GM18498 (cell line): ENCODE results near the gene GDF2.

Experiments used
- ATAC-seq: cut with Tn5 transposase; IDR thresholded peaks from one replicate; pipeline ENCODE4 v1.9.1; 2021; ENCODE audit warnings: mild to moderate bottlenecking, moderate library complexity; ENCODE audit not compliant: unreplicated experiment

Gene GDF2

DNA sequence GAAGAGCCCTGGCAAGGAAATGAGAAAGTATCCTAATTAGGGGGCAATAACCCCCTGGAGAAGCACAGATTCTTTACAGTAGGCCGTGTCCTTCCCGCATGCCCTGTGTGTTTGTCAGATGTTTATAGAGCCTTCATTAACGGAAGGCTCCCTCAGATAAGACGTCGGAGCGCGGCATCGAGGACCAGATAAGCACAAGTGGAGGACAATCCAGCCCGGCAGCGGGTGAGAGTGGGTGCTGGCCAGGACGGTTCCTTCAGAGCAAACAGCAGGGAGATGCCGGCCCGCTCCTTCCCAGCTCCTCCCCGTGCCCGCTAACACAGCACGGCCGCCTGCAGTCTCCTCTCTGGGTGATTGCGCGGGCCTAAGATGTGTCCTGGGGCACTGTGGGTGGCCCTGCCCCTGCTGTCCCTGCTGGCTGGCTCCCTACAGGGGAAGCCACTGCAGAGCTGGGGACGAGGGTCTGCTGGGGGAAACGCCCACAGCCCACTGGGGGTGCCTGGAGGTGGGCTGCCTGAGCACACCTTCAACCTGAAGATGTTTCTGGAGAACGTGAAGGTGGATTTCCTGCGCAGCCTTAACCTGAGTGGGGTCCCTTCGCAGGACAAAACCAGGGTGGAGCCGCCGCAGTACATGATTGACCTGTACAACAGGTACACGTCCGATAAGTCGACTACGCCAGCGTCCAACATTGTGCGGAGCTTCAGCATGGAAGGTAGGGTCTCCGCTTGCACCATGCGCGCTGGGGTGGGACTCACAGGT, at the start of gene GDF2:
Gene GDF2 (plus strand): TSS at position 155 of the 762 bp plus-strand sequence. CDS start 215 bp downstream, at position 370.
- no peak for ATAC-seq

DNA sequence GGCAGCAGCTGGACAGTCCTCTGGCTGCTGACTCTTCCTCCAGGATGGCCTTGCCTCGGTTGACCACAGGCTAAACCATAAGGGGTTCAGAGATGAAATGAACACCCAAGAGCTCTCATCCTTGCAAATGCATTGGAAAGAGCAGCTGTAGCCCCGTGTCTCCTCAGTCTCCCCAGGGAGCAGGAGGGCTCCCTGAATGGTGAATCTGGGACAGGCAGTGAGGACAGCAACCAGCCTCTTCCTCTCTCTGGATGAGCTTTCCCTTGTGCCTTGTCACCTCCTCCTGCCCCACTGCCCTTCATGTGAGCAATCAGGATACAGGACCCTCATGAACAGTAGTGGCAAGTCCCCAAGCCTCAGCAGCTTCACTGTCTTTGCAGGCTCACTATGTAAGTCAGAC, 46.2 kb upstream of the GDF2 start:
- ATAC-seq: no peak

DNA sequence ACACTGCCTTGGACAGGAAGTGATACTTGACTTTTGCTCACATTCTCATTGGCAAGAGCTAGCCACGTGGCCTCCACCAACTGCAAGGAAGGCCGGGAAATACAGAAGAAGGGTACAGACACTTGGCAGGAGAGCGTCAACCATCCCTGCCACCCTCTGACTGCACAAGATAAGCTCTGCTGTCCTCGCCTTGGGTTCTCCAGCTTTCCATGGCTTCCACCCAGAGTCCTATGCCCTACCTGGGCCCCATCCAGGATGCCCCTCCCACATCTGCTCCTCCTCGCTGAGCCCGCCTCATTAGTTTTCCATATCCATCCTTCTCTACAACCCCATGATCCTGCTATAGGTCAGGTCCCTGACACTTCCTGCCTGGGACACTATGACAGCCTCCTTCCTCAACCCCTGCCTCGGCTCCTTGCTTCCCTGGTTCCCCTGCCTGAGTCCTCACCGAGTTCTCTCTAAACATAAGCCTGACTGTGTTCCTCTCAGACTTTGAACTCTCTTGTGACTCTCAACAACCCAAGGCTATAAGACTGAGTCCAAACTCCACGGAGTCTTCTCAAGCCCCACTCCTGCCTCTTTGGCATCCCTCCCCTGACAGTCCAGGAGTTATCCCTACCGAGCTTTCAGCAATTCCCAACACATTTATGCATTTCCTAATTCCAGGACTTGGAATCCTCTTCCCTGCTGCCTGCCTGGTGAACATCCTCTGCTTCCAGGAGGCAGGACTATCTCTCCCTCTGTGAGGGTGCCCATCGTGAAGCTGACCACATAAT, 45.5 kb upstream of the GDF2 start:
- no peak for ATAC-seq

DNA sequence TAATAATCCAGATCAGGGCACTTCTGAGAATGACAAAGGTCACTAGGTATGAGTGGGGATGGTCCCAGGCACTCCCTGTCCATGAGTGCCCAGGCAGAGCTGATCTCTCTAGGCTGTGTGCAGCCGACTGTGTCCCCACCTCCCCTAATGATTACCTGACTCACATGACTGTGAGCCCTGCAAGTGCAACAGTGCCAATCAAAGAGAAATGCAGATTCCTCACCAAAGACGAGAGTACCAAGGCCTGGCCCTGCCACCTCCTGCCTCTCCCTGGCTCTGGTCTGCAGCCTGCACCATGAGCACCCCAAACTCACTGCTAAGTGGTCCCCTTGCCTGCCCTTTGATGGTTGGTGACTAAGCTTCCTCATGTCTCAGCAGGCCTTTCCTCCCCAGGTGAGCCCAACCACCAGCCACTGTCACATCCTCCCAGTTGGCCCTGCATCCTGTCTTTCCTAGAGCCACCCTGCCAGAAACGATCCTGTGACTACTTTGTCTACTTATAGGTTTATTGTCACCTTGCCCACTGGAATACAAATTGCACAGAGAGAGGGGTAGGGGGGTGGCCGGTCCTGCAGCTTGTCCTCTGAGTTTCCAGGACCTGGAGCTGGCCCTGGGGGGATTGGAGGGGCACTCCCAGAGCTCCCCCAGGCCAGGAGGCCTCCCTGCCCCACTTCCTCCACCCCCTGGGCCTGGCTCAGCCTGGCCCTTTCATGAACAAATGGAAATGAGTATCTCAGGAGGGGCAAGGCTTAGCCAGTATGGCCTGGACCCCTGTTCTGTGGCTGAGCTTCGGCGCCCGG, 44.7 kb upstream of the GDF2 start:
- ATAC-seq: no peak

DNA sequence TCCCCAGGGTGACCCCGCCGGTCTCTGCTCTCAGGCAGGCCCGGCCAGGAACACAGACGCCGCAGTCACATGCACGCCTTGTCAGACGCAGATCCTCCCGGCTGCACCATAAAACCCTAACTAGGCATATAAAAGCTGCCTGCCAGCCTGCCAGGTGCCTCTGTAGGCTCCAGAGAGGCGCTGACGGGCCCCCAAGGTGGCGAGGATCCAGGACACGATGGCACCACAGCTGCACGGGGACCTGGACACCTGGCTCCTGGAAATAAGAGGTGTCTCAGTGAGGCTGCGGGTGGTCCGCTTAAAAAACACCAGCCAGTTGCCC, 44.1 kb upstream of the GDF2 start:
- no peak for ATAC-seq

DNA sequence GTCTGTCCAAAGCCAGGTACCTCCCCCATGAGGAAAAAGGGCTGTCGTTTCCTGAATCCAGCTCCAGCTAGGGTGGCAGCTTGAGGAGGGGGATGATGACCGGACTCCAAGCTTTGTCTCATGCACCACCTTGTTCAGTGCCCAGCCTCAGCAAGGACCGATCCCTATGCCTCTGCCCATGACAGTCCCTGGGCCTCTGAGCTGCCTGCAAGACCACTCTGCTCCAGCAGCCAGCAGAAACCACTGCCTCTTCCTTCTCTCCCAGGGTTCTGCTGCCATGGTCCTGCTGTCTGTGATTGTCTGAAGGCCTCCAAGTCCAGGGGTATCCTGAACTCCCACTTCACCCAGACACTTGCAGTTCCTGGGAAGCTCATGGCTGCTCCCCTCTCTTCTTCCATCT, 43.5 kb upstream of the GDF2 start:
- no peak for ATAC-seq

DNA sequence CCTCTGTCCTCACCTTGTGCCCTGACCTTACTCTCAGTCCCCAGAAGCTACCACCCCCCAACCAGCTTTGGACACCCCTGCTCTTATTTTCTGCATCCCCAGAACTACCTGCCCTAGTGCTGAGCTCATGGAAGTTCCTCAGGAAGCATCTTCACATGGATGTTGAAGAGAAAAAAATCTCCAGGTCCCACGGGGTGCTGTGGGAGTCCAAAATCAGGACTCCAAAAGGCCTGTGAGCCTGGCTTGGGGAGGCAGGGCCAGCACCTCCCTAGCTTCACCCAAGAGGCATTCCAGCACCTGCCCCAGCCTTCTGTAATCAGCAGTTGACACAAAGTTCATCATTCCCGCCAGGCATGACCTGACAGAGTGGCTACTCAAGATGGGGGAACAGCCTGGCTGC, 43.0 kb upstream of the GDF2 start:
- ATAC-seq: no peak

DNA sequence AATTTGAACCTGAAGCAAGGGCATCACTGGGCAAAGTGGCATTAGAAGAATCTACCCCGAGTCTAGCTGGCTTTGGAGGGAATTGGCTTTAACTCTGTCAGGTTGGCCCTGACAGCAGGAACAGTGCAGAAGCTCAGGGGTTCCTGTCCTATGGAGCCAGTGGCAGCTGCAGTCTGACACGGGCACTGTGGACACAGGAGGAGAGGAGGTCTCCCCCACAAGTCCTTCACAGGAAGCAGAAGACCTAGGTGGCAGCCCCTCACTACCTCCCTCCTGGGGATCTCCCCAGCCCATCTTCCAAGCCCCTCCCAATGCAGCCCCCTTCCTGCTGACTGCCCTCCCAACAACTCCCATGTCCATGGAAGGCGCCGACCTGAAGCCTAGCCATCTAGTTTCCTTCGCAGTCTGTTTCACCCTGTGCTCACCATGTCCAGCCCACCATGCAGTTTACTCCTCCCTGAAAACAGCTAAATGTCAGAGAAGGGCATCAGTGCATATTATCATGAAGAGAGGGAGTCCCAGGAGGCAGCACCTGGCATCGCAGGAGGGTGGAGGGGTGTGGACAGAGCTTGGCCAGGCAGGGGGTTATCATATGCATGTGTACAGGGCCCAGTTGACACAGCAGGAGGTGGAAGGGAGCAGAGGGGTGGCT, 40.1 kb upstream of the GDF2 start:
- ATAC-seq: no peak

DNA sequence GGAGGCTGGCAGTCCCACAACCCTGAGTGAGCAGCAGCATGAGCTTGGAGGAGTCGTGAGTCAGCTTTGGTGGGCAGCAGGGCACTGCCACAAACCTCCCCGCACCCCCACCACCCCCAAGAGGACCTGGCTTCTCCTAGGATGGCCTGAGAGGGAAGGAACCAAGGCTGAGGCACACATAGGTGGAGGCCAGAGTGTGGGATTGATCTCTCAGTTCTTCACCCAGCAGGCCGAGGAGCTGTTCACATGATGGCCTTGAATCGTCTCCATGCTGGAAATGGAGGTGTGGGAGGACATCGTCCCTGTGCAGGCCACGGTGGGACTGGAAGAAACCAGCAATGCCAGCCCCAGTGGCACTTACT, 39.6 kb upstream of the GDF2 start:
- no peak for ATAC-seq

DNA sequence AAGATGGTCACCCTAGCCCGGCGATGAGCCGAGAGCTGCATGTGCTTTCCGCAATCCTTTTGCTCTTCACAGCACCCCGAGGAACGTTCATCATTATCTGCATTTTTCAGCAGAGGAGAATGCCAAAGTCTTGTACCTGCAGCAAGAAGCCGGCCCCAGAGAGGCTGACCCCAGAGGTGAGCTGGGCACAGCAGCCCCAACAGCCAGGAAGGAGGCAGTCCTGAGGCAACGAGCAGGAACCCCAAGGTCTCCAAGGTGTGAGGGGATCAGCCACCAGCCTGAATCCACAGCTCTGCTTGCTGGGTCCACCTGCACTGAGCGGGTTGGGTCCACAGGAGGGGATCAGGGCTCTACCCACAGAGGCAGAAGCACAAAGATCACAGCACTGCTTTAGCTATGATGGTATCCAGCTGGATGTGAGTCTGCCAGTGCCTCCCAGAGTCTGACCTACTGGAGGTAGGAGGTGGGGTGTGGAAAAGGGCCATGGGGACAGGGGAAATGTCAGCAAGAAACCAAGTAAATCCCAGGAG, 39.1 kb upstream of the GDF2 start:
- ATAC-seq: no peak

DNA sequence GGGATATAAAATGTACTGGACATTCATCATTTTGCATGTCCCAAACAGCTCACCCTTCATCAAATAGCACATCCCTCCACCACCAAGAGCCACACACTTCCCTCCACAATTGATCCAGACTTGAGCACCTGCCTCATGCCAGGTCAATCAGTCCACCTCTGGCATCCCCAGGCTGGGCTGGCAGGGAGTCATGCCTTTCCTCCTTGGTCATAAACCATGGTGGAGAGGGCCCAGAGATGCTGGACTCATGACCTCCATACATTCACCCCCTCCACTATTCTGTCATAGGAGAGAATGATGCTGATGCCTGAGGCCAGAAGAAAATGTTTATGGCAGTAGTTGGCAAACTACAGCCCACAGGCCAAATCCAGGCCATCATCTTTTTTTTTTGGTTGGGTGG, 38.4 kb upstream of the GDF2 start:
- no peak for ATAC-seq

DNA sequence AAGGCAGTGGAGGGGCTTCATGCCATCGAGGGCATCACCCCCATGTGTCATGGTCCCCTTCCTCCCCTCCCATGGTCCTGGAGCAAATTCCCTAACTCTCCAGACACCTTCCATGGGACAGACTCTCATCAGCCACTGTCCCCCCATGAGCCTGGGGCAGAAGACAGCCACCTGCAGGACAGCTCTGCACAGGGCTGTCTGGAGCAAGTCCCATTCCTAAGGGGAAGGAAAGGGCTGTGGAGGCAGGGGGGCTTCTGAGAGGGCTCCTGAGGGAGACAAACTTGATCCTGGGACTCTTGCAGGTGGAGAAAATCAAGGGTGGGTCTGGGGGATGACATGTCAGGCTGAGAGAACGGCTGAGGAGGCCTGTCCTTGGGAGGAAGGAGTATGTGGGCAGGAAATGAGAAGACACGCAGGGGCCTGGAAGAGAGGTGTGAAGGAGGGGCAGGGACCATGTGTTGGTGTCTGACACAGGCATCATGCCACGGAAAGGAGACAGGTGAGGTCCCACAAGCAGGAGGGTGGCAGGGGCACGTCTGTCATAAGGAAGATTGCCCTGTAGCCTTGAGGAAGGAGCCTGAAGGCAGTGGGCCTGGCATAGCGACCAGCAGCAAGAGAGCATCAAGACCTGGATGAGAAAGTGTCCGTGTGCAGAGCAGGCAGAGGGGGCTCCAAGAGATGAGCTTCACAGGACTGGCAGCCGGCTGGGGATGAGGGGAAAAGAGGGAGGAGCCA, 36.7 kb upstream of the GDF2 start:
- ATAC-seq: no peak

DNA sequence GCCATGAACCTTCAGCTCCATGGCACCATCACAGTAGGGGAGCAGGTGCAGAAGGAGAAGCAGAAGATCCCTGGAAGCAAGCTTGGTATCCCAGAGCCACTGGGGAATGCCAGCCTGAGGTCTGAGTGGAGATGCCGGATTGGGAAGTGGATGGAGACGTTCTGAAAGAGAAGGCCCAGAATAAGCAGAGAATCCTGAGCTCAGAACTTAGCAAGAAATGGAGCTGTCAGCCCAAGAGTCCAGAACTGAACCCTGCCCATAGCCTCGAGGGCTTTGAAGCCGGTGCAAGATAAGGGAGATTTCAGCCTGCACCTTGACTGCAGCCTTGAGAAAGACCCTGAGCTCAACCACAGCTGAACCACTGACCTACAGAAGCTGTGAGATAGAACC, 36.1 kb upstream of the GDF2 start:
- no peak for ATAC-seq

DNA sequence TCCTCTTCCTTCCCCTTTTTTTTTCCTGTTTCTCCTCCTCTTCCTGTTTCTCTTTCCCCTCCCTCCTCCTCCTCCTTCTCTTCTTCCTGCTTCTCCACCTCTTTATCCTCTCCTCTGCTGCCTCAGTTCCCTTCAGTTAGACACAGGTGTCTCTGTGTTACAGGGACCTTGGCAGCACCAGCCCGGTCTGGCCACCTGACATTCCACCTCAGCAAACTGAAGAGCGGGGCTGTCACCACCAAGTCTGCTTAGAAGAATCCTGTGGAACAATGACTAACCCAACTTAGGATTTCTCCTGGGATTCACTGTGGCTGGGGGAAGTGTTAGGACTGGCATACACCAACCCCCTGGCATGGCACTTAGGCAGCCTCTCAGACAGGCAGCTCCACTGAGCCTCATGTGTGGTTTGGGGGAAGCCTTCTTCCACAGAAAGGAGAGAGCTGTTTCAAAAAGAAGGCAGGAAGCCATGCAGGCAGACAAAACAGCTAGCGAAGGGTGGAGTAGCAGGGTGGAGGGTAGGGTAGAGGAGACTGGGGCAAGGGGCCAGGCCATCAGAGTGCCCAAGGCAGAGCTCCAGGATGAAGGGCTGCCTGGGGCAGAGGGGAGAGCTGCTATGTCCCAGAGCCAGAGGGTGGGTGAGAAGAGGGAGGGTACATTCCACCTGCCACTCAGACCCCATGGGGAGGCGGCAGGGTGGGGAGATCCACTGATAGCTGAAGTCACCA, 35.5 kb upstream of the GDF2 start:
- ATAC-seq: no peak

DNA sequence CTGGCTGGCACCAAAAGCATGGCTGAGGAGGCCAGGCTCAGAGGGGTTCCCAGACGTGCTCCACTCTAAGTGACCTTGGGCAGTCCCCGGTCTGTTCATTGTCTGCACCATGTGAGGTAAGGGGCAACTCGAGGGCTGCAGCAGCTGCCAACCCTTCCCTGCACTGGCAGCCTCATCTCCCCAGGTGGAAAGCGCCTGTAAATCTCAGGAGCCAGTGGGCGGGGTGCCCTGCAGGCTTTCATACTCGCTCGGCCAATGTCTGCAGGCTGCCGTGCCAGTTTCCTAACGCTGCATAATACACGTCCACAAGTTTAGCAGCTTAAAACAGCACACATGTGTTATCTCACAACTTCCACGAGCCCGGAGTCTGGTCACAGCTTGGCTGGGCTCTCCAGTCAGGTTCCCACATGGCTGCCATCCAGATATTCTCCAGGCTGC, 34.9 kb upstream of the GDF2 start:
- no peak for ATAC-seq

DNA sequence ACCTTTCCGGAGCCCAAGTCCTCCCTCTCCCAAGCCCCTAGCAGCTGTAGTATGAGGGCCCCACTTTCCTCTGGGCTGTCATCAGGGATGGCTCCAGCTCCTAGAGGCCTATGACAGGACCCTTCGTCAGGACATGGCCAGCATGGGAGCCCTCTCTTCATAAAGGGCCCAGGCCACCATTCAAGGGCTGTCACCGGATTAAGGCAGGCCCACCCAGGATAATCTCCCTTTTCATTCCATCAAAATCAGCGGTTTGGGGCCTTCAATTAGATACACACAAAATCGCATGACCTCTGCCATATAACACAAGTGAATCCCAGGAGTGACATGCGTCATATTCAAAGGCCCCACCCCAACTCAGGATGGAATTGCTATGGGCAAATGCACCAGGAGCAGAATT, 34.4 kb upstream of the GDF2 start:
- no peak for ATAC-seq

DNA sequence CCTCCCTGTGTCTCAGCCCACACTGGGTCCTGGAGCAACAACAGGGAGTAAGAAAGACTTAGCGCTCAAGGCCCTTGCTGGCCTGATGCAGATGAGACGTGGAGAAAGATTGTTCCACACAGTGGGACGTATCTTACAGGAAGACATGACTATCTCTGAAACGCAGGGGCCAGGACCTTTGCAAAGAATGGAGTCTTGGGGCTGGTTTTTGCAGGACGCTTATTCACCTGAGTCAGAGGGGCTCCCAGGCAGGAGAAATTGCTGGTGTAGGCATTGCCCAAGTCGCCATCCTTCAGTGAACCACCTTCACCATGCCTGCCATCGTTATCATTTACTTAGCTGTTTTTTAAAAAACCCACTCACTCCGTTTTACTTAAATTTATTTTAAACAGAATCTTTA, 34.0 kb upstream of the GDF2 start:
- no peak for ATAC-seq

DNA sequence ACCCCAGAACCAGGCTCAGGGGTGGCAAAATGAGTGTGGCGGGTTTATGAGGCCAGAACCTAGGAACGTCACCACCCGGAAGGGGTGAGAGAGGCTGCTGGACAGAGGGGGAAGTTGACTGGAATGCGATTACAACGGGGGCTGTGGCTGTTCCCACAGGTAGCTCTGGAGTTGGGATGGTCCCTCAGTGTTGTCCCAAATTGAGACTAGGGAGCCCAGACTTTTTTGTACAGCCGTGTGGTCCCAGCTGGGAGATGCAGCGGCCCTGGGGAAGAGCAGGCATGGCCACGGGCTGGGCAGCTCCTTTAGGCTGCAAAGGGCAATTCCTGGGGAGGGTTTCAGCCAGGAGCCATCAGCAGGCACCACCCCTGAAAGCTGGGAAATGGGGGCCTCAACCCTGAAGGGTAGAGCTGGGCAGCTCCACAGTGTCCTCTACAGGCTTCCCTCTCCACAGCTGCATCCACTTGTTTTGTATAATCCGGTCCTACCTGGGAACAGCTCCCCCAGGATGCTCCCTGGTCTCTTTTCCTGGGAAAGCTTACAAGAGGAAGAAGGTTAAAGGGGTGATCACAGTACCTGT, 33.2 kb upstream of the GDF2 start:
- no peak for ATAC-seq

DNA sequence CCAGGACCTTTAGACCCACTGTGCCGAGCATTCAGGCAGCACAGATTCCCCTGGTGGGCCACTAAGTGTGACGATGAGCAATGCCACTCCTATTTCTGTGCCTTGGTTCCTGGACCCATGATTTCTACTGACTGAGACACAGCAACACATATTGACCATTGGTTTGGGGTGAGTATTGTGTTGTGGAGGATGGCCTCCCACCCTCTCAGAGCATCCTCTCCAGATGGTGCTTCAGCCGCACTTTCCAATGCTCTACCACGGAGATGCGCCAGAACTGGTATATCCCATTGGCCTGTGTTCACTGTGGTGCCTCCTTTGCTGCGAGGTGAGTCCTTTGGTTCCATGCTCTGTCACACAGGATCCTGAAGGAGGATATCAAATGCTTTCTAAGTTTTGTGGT, 32.3 kb upstream of the GDF2 start:
- ATAC-seq: no peak
